Suprapubic skin (tissue), 4 donors: ENCODE measurements around the gene CBFA2T2. TPM values are rescaled to one million over a fixed set of nuclear protein-coding genes. Genes with fewer than 3 reads are reported as not detected.
A peak's percentile ranks its signal among the peaks of the same experiment; 100 is the strongest.
"Not testable (repeated sequence)": the region's sequence is repeated elsewhere in the genome, so short reads cannot be mapped to it uniquely, and the experiment has no call there.

ENCODE experiments used
- DNase-seq, 2 donors: peaks; one replicate each; pipeline ENCODE4 v3.0.0-alpha.2; 2019; ENCODE audit warnings: low spot score in 2 of 2
- H3K27ac ChIP-seq: fragments of 200-600 bp; sonication (generic); one replicate; pipeline ENCODE4 v1.5.1; 2019
- H3K27me3 ChIP-seq: fragments of 200-600 bp; sonication (generic); one replicate; pipeline ENCODE4 v1.5.1; 2019
- H3K36me3 ChIP-seq: fragments of 200-600 bp; sonication (generic); one replicate; pipeline ENCODE4 v1.5.1; 2019
- H3K4me1 ChIP-seq: fragments of 200-600 bp; sonication (generic); one replicate; pipeline ENCODE4 v1.5.1; 2019
- H3K4me3 ChIP-seq: fragments of 200-600 bp; sonication (generic); one replicate; pipeline ENCODE4 v1.5.1; 2019; ENCODE audit warnings: mild to moderate bottlenecking
- H3K9me3 ChIP-seq: fragments of 200-600 bp; sonication (generic); one replicate; pipeline ENCODE4 v1.5.1; 2019
- EP300 ChIP-seq: sonication (generic); formaldehyde crosslinking; IDR thresholded peaks from one replicate; pipeline ENCODE4 v1.6.1; 2017; ENCODE audit warnings: antibody characterized with exemption
- POLR2A ChIP-seq, 2 donors: fragments of 450-650 bp; IDR thresholded peaks; one replicate each; pipeline ENCODE4 v1.6.1; 2017; ENCODE audit warnings: antibody characterized with exemption in 2 of 2, mild to moderate bottlenecking in 2 of 2, moderate library complexity in 2 of 2
- POLR2AphosphoS5 ChIP-seq, 3 donors: sonication (generic); formaldehyde crosslinking; IDR thresholded peaks; one replicate each; pipeline ENCODE4 v1.6.1; 2017; ENCODE audit warnings: antibody characterized with exemption in 3 of 3
- WGBS: methylation state at CpG from one replicate; pipeline ENCODE4 v1.1.5; 2018; 5-methylcytosine and 5-hydroxymethylcytosine counted together
- total RNA-seq, 4 donors: library from RNA; depleted of rRNA; stranded (reverse); fragments of >200 nt; gene quantifications; one replicate each; pipeline ENCODE4 v1.1.0, GENCODE V29; 2016
- TF ChIP-seq, protein P1 (sequence below), 2 donors: fragments of 200-600 bp in 1 of 2; fragments of 450-650 bp in 1 of 2; sonication (generic) in 1 of 2; IDR thresholded peaks; one replicate each; pipeline ENCODE4 v1.5.1; 2016 to 2019; ENCODE audit warnings: antibody characterized with exemption in 2 of 2, mild to moderate bottlenecking in 1 of 2, moderate library complexity in 1 of 2

CBFA2T2 gene
- total RNA-seq = 10 to 100 TPM; 20.9 to 36.7 (median 26.1) TPM

DNA sequence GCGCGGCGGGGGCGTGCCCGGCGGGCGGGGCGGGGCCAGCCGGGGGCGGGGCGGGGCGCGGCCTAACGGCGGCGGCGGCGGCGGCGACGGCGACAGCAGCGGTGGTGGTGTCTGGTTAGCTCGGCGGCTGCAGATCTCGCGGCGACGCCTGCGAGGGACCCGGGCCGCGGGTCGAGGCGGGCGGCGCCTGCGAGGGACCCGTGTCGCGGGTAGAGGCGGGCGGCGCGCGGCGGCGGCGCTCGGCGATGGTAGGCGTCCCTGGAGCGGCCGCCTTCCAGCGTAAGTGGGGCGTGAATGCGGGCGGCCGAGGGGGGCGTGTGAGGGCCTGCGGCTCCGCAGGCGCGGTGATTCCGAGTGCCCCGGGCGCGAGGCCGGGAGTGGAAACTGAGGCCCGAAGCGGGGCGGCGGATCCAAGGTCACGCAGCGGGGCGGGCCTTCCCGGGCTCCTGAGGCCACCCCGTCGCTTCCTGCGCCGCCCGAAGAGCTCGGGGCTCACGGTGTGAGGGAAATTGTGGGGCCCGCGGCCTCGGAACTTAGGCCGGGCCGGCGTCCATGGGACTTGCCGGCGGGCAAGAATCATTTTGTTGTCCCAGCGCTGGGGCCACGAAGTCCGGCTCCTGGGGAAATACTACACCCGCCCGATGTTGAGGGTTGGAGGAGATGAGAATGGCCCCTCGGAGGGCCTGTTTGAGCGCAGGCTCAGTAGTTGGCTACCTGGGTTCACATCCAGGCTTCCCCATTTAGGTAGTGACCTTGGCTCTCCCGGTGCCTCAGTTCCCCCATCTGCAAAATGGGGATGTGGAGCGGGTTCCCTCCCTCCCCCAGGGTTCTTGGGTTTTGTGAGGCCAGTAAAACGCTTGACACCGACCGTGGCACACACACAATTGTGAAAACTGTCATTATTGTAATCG, at the start of gene CBFA2T2:
TSS of gene CBFA2T2 (plus strand) at position 74 of the 911 bp plus-strand sequence. CDS start at position 246, 172 bp downstream.
- Histone ChIP-seq H3K36me3 (no peaks in the 10 kb centered on the region), H3K9me3 (no peaks in the 10 kb centered on the region), H3K4me3 (peak within 1 kb of the TSS; percentile 93), H3K27ac (peak within 1 kb of the TSS; percentile 91), H3K4me1 (peaks cover 23% of the 10 kb centered on the region), H3K27me3 (no peaks in the 10 kb centered on the region)
- TF ChIP-seq, protein P1, sequence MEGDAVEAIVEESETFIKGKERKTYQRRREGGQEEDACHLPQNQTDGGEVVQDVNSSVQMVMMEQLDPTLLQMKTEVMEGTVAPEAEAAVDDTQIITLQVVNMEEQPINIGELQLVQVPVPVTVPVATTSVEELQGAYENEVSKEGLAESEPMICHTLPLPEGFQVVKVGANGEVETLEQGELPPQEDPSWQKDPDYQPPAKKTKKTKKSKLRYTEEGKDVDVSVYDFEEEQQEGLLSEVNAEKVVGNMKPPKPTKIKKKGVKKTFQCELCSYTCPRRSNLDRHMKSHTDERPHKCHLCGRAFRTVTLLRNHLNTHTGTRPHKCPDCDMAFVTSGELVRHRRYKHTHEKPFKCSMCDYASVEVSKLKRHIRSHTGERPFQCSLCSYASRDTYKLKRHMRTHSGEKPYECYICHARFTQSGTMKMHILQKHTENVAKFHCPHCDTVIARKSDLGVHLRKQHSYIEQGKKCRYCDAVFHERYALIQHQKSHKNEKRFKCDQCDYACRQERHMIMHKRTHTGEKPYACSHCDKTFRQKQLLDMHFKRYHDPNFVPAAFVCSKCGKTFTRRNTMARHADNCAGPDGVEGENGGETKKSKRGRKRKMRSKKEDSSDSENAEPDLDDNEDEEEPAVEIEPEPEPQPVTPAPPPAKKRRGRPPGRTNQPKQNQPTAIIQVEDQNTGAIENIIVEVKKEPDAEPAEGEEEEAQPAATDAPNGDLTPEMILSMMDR (IDR thresholded peaks at IDR 0.05) = no peak
- no peak for TF ChIP-seq POLR2A (IDR thresholded peaks at IDR 0.05)
- no peak for TF ChIP-seq EP300
- TF ChIP-seq POLR2AphosphoS5 (IDR thresholded peaks at IDR 0.05) = no peak
- DNase-seq = peak; percentile 82 to 87
- 1% methylated on average over 34 of the region's 105 CpGs for WGBS

DNA sequence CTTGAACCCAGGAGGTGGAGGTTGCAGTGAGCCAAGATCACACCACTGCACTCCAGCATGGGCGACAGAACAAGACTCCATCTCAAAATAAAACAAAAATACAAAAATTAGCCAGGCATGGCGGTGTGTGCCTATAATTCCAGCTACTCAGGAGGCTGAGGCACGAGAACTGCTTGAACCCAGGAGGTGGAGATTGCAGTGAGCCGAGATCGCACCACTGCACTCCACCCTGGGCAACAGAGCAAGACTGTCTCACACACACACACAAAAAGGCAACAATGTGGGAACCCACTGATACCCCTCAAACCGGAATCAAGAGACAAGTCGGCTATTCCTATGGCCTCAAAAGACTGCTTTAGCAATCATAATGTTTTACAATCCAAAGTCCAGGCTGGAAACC, 49.3 kb upstream of the CBFA2T2 start:
- not testable (repeated sequence) for DNase-seq, H3K4me3 ChIP-seq, H3K27me3 ChIP-seq, H3K9me3 ChIP-seq, H3K36me3 ChIP-seq, H3K27ac ChIP-seq
- H3K4me1 ChIP-seq = peaks cover 17% of the 10 kb centered on the region
- WGBS = 89% methylated on average over 7 of the region's 7 CpGs

DNA sequence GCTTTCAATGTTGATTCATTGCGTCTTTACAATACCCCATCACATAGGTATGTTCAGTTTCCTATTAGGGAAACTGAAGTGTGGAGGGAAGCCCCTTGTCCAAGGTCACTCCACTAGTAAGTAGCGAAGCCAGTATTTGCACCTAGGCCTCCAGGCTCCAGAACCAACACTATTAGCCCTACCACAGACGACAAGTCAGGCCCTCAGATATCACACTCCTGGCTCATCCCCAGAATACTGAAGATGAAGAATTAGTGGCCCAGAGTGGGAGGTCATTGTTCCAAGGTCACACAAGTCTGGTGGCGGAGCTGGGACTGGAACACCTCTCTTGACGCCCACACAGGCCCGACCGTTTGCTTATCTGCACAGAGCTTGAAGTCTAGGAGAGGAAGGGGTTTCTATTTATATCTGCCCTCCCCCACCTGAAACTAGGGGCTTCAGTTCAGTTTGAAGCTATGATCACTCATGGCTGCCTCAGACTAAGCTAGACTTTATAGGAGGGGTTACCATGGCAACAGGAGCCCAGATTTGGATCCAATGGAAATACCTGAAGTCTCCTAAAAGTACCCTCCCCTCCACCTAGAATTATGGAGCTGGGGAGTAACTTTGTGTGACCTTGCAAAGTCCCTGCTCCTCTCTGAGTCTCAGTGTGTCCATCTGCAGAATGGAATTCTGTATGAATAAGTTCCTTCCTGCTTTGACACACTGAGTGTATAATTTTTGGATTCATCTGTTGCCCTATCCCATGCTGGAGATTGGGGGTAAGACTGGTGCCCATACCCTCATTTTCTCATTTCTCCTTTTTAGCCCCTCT, 48.5 kb upstream of the CBFA2T2 start:
- WGBS = 86% methylated on average over 7 of the region's 7 CpGs
- DNase-seq = no peak
- peaks cover 17% of the 10 kb centered on the region for H3K4me1 ChIP-seq

DNA sequence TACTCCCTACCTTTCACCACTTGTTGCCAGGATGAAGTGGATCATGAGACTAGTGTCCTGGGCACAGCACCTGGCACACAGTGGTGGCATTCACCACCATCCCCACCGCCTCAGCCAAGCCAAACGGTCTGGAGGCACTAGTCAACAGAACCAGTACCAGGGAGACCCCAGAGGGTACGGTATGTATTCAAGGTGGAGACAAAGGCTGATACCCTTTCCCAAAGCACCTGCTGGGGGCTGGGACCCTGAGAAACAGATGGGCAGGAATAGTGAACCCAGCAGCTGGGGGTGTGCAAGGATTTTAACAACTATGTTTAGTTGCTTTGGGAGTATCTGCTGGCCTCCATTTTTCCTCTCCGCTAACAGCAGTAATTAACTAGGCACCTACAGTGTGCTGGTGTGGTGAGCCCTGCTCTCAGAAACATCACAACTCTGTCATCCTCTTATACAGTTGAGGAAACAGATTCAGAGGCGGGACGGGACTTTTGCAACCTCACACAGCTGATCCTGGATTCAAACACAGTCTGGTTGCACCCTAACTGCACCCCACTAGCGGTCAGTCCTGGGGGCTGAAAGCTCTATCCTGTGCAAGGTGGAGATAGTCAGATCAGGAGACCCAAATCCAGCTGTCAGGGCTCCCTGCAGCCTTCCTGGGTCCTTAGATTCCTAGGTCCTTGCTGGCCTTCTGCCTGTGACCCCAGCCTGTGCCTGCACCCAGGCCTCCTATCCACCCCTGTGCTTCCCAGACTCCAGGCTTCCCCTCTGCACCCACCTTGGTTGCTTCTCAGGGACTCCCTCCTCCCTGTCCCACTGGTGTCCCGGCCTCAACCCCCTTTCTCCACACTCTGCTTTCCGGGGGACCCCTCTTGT, 47.5 kb upstream of the CBFA2T2 start:
- no peaks in the 10 kb centered on the region for H3K27me3 ChIP-seq
- H3K36me3 ChIP-seq = no peaks in the 10 kb centered on the region
- no peaks in the 10 kb centered on the region for H3K9me3 ChIP-seq
- H3K4me1 ChIP-seq = peaks cover 17% of the 10 kb centered on the region
- TF ChIP-seq POLR2A (IDR thresholded peaks at IDR 0.05) (no peak), POLR2AphosphoS5 (IDR thresholded peaks at IDR 0.05) (no peak), EP300 (no peak)
- TF ChIP-seq, protein P1 (IDR thresholded peaks at IDR 0.05) = no peak
- DNase-seq = no peak
- H3K4me3 ChIP-seq = peak overlapping the region; percentile 74
- 84% methylated on average over 7 of the region's 9 CpGs for WGBS
- H3K27ac ChIP-seq = peak overlapping the region; percentile 81

More for the DNA sequence above, 48.5 kb upstream of the CBFA2T2 start:
- TF ChIP-seq, protein P1 (IDR thresholded peaks at IDR 0.05) = no peak
- TF ChIP-seq EP300 (no peak), POLR2A (IDR thresholded peaks at IDR 0.05) (no peak), POLR2AphosphoS5 (IDR thresholded peaks at IDR 0.05) (no peak)
- Histone ChIP-seq H3K36me3 (no peaks in the 10 kb centered on the region), H3K9me3 (no peaks in the 10 kb centered on the region), H3K27ac (no peak overlapping the region), H3K4me3 (no peak overlapping the region), H3K27me3 (no peaks in the 10 kb centered on the region)

DNA sequence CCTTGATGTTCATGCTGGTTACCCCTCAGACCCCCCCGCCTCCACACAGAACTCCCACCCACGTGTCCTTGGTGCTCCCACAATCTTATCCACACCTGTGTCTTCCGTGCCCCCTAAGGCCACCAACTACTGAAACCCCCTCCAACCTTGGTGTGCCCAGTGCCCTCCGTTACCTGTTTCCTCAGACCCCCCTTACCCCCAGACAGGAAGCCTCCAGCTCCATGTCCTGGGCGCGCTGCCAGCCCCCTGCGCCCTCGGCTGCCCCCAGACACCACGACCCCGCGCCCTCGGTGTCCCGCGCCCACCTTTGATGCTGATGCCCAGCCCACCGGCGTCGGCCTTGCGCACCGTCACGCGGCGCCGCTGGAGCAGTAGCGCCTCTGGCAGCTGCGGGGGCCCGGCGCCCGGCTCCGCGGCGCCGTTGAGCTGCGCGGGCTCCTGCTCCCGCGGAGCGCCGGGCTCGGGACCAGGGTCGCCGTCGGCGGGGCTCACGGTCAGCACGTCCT, 46.8 kb upstream of the CBFA2T2 start:
- H3K9me3 ChIP-seq = no peaks in the 10 kb centered on the region
- TF ChIP-seq EP300 (no peak), POLR2AphosphoS5 (IDR thresholded peaks at IDR 0.05) (no peak), POLR2A (IDR thresholded peaks at IDR 0.05) (no peak)
- TF ChIP-seq, protein P1 (IDR thresholded peaks at IDR 0.05) = no peak
- no peaks in the 10 kb centered on the region for H3K27me3 ChIP-seq
- H3K36me3 ChIP-seq = no peaks in the 10 kb centered on the region
- WGBS = 6% methylated on average over 22 of the region's 45 CpGs
- H3K4me1 ChIP-seq = peaks cover 17% of the 10 kb centered on the region
- peak overlapping the region; percentile 81 for H3K27ac ChIP-seq
- peak in 1 of 2 donors; percentile 76 for DNase-seq
- peak overlapping the region; percentile 74 for H3K4me3 ChIP-seq
